Peyer's patch (tissue), 4 donors: Measurements from ENCODE around the gene DCBLD2. TPM values are rescaled to one million over a fixed set of nuclear protein-coding genes. Genes with fewer than 3 reads are reported as not detected.

Experiments
- DNase-seq, 3 donors: peaks; one replicate each; pipeline ENCODE4 v3.0.0-alpha.2; 2017 to 2019
- H3K27ac ChIP-seq, 4 donors: fragments of 200-600 bp; sonication (generic); one replicate each; pipeline ENCODE4 v1.5.1; 2016 to 2019
- H3K27me3 ChIP-seq, 2 donors: fragments of 200-600 bp; sonication (generic); one replicate each; pipeline ENCODE4 v1.5.1; 2019
- H3K36me3 ChIP-seq, 3 donors: fragments of 200-600 bp; sonication (generic); one replicate each; pipeline ENCODE4 v1.5.1; 2016 to 2019
- H3K4me1 ChIP-seq, 4 donors: fragments of 200-600 bp; sonication (generic); one replicate each; pipeline ENCODE4 v1.5.1; 2016 to 2019
- H3K4me3 ChIP-seq, 4 donors: fragments of 200-600 bp; sonication (generic); 1 replicate in 3 of 4; 2 replicates in 1 of 4; pipeline ENCODE4 v1.5.1; 2016 to 2019; ENCODE audit warnings: mild to moderate bottlenecking in 1 of 4
- H3K9me3 ChIP-seq, 4 donors: fragments of 200-600 bp; sonication (generic); one replicate each; pipeline ENCODE4 v1.5.1; 2016 to 2019; ENCODE audit warnings: mild to moderate bottlenecking in 1 of 4
- POLR2A ChIP-seq, 2 donors: fragments of 450-650 bp; IDR thresholded peaks; one replicate each; pipeline ENCODE4 v1.5.1; 2017; ENCODE audit warnings: antibody characterized with exemption in 2 of 2, mild to moderate bottlenecking in 2 of 2, moderate library complexity in 2 of 2
- total RNA-seq, 4 donors: library from RNA; depleted of rRNA; stranded (reverse); fragments of >200 nt; gene quantifications; one replicate each; pipeline ENCODE4 v1.1.0, GENCODE V29; 2016
- TF ChIP-seq, protein P1 (sequence below), 6 experiments: fragments of 450-650 bp in 4 of 6; fragments of 200-600 bp in 2 of 6; sonication (generic) in 1 of 6; IDR thresholded peaks; one replicate each; pipeline ENCODE4 v1.5.1; 2017 to 2019; ENCODE audit warnings: antibody characterized with exemption in 6 of 6, mild to moderate bottlenecking in 3 of 6, moderate library complexity in 1 of 6

The DCBLD2 gene
- total RNA-seq, 4 donors from 2014 or later = 4.8 to 9.1 (median 7.0) TPM

DNA sequence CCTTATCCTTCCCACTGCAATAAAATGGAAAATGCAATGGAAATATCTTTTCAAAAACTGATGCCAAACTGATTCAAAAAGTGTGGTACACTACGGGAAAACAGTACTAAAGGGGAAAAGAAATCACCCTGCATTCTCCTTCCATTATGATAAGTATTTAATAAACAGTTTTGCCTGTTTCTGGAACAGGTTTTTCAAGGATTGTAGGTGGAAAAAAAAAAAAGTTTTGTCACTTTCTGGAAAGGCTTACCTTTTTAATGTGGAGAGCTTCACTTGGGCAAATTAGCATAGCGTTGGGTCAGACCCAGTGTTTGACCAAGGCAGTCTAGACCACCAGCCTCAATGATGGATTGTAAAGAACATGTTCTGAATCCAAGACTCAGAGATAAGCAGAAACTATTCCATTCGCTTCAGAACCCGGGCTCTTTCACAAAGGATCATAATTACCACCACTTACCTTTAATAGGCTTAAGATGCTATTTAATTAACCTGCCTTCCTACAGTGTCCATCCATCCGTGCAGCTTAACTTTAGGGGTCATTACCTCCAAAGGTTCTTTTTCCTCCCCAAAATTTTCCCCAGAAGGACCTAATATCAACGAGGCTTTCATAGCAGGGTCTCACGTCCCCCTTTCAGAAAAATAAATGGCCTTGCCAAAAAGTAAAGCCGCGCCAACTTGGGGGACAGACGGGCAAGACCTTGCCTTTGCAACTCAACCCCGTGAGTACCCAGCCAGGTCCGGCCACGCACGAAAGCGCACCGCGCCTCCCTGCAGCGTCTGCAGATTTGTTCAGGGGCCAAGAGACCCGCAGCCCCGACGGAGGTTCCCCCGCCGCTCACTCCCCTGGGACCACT lies 1.0 kb downstream of the DCBLD2 start:
- Histone ChIP-seq H3K4me3 (peak overlapping the region; percentile 66 to 95 (median 70)), H3K9me3 (no peaks in the 10 kb centered on the region)
- no peak for DNase-seq

GRCh38 chr3:98897701-98898100 lies 3.8 kb downstream of the DCBLD2 start:
- DNase-seq = no peak
- Histone ChIP-seq H3K36me3 (no peaks in the 10 kb centered on the region), H3K4me1 (peaks cover 0 to 12% (median 0%) of the 10 kb centered on the region in 4 donors)

More for the DNA sequence above, 1.0 kb downstream of the DCBLD2 start:
- peak overlapping the region in 1 of 4 donors; percentile 83 for H3K27ac ChIP-seq
- H3K4me1 ChIP-seq = peaks cover 0 to 12% (median 0%) of the 10 kb centered on the region in 4 donors
- H3K36me3 ChIP-seq = no peaks in the 10 kb centered on the region
- no peaks in the 10 kb centered on the region for H3K27me3 ChIP-seq
- TF ChIP-seq, protein P1, sequence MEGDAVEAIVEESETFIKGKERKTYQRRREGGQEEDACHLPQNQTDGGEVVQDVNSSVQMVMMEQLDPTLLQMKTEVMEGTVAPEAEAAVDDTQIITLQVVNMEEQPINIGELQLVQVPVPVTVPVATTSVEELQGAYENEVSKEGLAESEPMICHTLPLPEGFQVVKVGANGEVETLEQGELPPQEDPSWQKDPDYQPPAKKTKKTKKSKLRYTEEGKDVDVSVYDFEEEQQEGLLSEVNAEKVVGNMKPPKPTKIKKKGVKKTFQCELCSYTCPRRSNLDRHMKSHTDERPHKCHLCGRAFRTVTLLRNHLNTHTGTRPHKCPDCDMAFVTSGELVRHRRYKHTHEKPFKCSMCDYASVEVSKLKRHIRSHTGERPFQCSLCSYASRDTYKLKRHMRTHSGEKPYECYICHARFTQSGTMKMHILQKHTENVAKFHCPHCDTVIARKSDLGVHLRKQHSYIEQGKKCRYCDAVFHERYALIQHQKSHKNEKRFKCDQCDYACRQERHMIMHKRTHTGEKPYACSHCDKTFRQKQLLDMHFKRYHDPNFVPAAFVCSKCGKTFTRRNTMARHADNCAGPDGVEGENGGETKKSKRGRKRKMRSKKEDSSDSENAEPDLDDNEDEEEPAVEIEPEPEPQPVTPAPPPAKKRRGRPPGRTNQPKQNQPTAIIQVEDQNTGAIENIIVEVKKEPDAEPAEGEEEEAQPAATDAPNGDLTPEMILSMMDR (IDR thresholded peaks at IDR 0.05) = no peak
- TF ChIP-seq POLR2A (IDR thresholded peaks at IDR 0.05) = no peak

DNA sequence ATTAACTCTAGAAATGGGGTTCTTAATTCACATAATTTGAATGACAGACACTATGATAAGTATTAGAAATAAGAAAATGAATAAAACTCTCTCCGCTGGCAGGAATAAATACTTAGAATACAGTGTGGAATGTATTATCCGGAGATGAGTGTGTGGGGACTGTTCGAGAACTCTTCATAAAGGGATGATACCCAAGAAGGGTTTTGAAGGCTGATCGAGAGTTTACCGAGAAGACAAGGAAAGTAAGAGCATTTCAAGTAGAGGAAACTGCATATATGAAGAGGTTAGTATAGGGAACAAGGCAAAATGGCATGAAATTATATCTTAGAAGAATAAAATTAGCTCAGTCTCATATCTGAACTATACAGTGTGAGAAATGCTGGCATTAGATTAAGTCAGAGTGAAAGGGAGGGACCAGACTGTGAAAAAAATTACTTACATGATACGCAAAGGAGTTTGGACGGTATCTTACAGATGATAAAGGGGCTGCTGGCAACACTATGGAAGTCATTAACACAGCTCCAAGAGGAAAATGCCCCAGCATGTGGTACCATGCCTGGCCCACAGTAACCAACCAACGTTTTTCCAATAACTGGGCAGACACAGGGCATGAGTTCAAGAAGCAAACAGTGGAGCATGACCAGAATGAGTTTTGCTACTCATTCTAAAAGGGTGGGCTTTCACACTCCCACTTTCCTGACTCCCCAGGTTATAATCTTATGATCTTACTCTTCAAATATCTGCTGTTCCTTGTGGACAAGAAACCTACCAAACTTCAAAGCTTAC lies 6.5 kb downstream of the DCBLD2 start:
- Histone ChIP-seq H3K27ac (no peak overlapping the region), H3K4me1 (peaks cover 0 to 4% (median 0%) of the 10 kb centered on the region in 4 donors), H3K4me3 (no peak overlapping the region), H3K36me3 (no peaks in the 10 kb centered on the region), H3K27me3 (no peaks in the 10 kb centered on the region), H3K9me3 (no peaks in the 10 kb centered on the region)
- TF ChIP-seq, protein P1 (IDR thresholded peaks at IDR 0.05) = no peak
- TF ChIP-seq POLR2A (IDR thresholded peaks at IDR 0.05) = no peak
- DNase-seq = no peak

More at GRCh38 chr3:98897701-98898100, 3.8 kb downstream of the DCBLD2 start:
- Histone ChIP-seq H3K9me3 (no peaks in the 10 kb centered on the region), H3K27ac (no peak overlapping the region), H3K27me3 (no peaks in the 10 kb centered on the region), H3K4me3 (no peak overlapping the region)
- TF ChIP-seq, protein P1 (IDR thresholded peaks at IDR 0.05) = no peak
- TF ChIP-seq POLR2A (IDR thresholded peaks at IDR 0.05) = no peak

GRCh38 chr3:98893740-98894139 lies 7.8 kb downstream of the DCBLD2 start:
- Histone ChIP-seq H3K9me3 (no peaks in the 10 kb centered on the region), H3K4me1 (no peaks in the 10 kb centered on the region), H3K36me3 (no peaks in the 10 kb centered on the region), H3K4me3 (no peak overlapping the region), H3K27me3 (no peaks in the 10 kb centered on the region), H3K27ac (no peak overlapping the region)
- no peak for DNase-seq
- TF ChIP-seq, protein P1 (IDR thresholded peaks at IDR 0.05) = no peak
- no peak for TF ChIP-seq POLR2A (IDR thresholded peaks at IDR 0.05)

- H3K9me3 ChIP-seq = no peaks in the 10 kb centered on the region
- H3K4me1 ChIP-seq = no peaks in the 10 kb centered on the region
- H3K36me3 ChIP-seq = no peaks in the 10 kb centered on the region
- no peak overlapping the region for H3K27ac ChIP-seq
- no peaks in the 10 kb centered on the region for H3K27me3 ChIP-seq
- DNase-seq = no peak
- H3K4me3 ChIP-seq = no peak overlapping the region
- TF ChIP-seq POLR2A (IDR thresholded peaks at IDR 0.05) = no peak
- TF ChIP-seq, protein P1 (IDR thresholded peaks at IDR 0.05) = no peak
Measured at GRCh38 chr3:98892263-98892662, 9.2 kb downstream of the DCBLD2 start.
